Gastrocnemius medialis (tissue), 4 donors: Measurements from ENCODE around the gene RHBDD1. TPM values are rescaled to one million over a fixed set of nuclear protein-coding genes. Genes with fewer than 3 reads are reported as not detected.

Source experiments
- ATAC-seq, 2 donors: fragments of 150-250 bp; one replicate each; pipeline ENCODE4 v1.9.1; 2016
- DNase-seq, 2 donors: peaks; one replicate each; pipeline ENCODE4 v3.0.0-alpha.2; 2019
- H3K27ac ChIP-seq, 4 donors: fragments of 200-600 bp; sonication (generic); 1 replicate in 1 of 4; 2 replicates in 3 of 4; pipeline ENCODE4 v1.5.1; 2016 to 2018; ENCODE audit warnings: mild to moderate bottlenecking in 2 of 4, moderate library complexity in 1 of 4
- H3K27me3 ChIP-seq, 3 donors: fragments of 200-600 bp; sonication (generic) in 2 of 3; 1 replicate in 1 of 3; 2 replicates in 2 of 3; pipeline versions ENCODE4 v1.5.1 to v1.6.0; 2016 to 2019; ENCODE audit warnings: mild to moderate bottlenecking in 1 of 3, moderate library complexity in 1 of 3
- H3K36me3 ChIP-seq, 2 donors: fragments of 200-600 bp; sonication (generic) in 1 of 2; one replicate each; pipeline ENCODE4 v1.5.1; 2017 to 2018
- H3K4me1 ChIP-seq, 2 donors: fragments of 200-600 bp; sonication (generic) in 1 of 2; one replicate each; pipeline ENCODE4 v1.5.1; 2016 to 2017; ENCODE audit warnings: mild to moderate bottlenecking in 2 of 2
- H3K4me3 ChIP-seq, 4 donors: fragments of 200-600 bp; sonication (generic) in 3 of 4; 1 replicate in 1 of 4; 2 replicates in 3 of 4; pipeline ENCODE4 v1.5.1; 2016 to 2019; ENCODE audit warnings: mild to moderate bottlenecking in 2 of 4
- H3K9me3 ChIP-seq, 3 donors: fragments of 200-600 bp; sonication (generic) in 2 of 3; 1 replicate in 1 of 3; 2 replicates in 2 of 3; pipeline ENCODE4 v1.5.1; 2016 to 2019
- CTCF ChIP-seq, 5 experiments: fragments of 450-650 bp in 3 of 5; fragments of 200-600 bp in 2 of 5; sonication (generic) in 2 of 5; IDR thresholded peaks in 4 of 5; conservative IDR thresholded peaks in 1 of 5; 1 replicate in 4 of 5; 2 replicates in 1 of 5; pipeline ENCODE4 v1.5.1; 2016 to 2019; ENCODE audit warnings: antibody characterized with exemption in 5 of 5, mild to moderate bottlenecking in 3 of 5, moderate library complexity in 3 of 5
- POLR2A ChIP-seq, 2 donors: fragments of 450-650 bp; IDR thresholded peaks; one replicate each; pipeline ENCODE4 v1.6.1; 2017; ENCODE audit warnings: antibody characterized with exemption in 2 of 2, mild to moderate bottlenecking in 2 of 2, moderate library complexity in 2 of 2
- in situ Hi-C, 4 donors: fragments of 200-750 bp; cut with MboI; loops; one replicate each; pipeline versions ENCODE4 v1.15.0 to v1.8.0; 2017; ENCODE audit warnings: low sequenced_read_pairs in 4 of 4
- intact Hi-C: fragments of 100-400 bp; cut with DNase I; formaldehyde crosslinking; loops from one replicate; pipeline ENCODE4 v1.15.1; 2023; ENCODE audit warnings: low total_unique reads
- total RNA-seq, 4 donors: library from RNA; depleted of rRNA; stranded (reverse); fragments of >200 nt; gene quantifications; one replicate each; pipeline versions ENCODE4 v1.1.0 to v1.2.3, GENCODE V29; 2016

The RHBDD1 gene
- total RNA-seq: 10 to 100 TPM in 1 of 4 donors, 1 to 10 TPM in 3; 6.2 to 14.2 (median 8.7) TPM

DNA sequence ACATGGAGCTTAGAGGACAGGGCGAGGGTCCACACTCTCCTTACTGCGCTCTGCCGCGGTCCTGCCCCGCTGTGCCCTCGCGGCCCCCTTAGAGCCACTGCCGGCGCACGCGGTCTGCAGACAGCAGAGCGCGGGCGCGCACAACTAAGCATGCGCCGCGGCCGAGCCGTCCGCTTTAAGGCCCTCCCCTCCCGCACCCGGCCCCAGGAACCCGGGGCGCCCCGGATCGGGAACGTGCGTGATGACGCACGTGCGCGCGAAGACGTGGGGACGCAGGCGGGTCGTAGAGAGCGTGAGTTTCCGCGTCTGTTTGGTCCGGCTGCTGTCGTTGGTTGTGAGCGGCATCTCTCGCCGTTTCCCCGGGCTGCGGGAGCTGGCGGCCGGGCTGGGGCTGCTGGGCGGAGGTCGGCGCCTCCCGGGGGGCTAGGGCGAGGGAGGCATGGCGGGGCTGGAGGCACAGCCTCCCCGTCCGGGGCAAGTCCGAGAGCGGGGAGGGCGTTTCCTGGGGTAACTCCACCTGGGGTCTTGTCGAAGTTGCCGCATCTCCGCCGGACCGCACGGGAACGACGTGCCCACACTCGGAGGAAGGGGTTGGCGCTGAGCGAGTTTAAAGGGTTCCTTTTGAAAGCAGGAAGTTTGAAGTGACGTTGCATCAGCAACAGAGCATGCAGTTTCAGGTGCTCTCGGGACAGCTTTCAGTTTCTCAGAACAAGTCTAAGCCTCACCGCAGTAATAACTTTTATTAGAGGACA lies at the start of gene RHBDD1:
Gene RHBDD1, plus strand, starts transcription at position 259 of the 752 bp plus-strand sequence. CDS start 28,640 bp downstream, outside the sequence.
- intact Hi-C loops (loop anchor here (10.0 kb wide), 1 partner anchor 149 kb away; no protein-coding TSS in a partner anchor), in situ Hi-C loops (no loop called here)
- peak; percentile 89 to 92 for DNase-seq
- Histone ChIP-seq H3K4me3 (peak within 1 kb of the TSS; percentile 79 to 94 (median 90)), H3K4me1 (peaks cover 25 to 40% of the 10 kb centered on the region in 2 donors), H3K9me3 (no peaks in the 10 kb centered on the region), H3K27ac (peak within 1 kb of the TSS; percentile 96 to 99 (median 97)), H3K27me3 (no peaks in the 10 kb centered on the region), H3K36me3 (no peaks in the 10 kb centered on the region)
- TF ChIP-seq POLR2A (IDR thresholded peaks at IDR 0.05) (peak; percentile 86 to 91), CTCF (IDR thresholded peaks at IDR 0.05 in 4 of 5, conservative IDR thresholded peaks at IDR 0.05 in 1 of 5) (no peak)
- ATAC-seq: peak; percentile 96 to 97

DNA sequence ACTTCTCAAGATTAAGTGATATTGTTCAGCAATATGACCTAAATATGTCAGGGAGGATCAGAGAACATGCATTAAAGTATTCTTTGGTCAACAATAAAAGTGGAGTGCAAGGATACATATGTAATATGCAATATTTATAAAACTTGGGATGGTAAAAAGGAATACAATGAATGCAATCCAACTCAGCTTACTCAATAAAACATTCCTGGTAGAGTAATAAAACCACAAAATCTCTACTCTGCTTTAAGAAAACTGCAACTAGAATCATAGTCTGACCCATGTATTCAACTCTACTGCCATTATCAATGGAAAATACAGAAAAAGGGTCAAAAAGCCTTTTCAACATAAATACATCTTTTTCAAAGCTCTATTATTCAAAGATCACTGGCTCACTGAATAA lies 47.8 kb upstream of the RHBDD1 start:
- in situ Hi-C loops (loop anchor here in 1 of 4 donors (25.0 kb wide), 1 partner anchor 126 kb away; no protein-coding TSS in a partner anchor), intact Hi-C loops (no loop called here)
- no peak for ATAC-seq
- TF ChIP-seq POLR2A (IDR thresholded peaks at IDR 0.05) (no peak), CTCF (IDR thresholded peaks at IDR 0.05 in 4 of 5, conservative IDR thresholded peaks at IDR 0.05 in 1 of 5) (no peak)
- no peak for DNase-seq
- Histone ChIP-seq H3K27me3 (no peaks in the 10 kb centered on the region), H3K4me1 (peaks cover 44 to 48% of the 10 kb centered on the region in 2 donors), H3K4me3 (no peak overlapping the region), H3K9me3 (no peaks in the 10 kb centered on the region), H3K36me3 (no peaks in the 10 kb centered on the region), H3K27ac (peak overlapping the region in 3 of 4 donors; percentile 95 to 99 (median 98))

DNA sequence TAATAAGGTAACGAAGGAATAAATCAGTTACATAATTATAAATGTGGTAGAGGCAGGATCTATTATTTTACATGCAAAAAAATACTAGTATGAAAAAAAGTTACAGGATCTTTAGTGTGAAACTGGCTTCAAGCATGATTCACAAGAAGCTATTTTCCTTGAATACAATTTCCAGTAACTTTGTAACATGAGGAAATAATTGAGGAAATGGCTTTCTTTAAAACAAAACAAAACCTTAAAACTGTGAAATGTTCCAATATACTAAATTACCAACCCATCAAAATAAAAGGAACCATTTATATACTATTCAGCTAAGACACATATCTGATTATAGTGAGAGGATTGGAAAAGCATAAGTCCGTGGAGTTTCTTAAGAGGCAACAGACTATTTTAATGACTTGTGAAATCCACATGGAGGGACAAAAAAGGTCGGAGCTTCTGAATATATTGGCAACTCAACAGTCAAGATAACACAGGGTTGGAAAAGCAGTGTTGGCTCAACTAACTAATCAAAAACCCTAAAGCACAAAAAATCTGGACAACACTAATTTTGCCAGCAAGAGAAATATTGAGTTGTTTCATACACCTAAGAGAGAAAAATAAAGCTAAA lies 46.9 kb upstream of the RHBDD1 start:
- DNase-seq: no peak
- Histone ChIP-seq H3K27ac (peak overlapping the region; percentile 95 to 99 (median 98)), H3K4me1 (peaks cover 45 to 50% of the 10 kb centered on the region in 2 donors), H3K27me3 (no peaks in the 10 kb centered on the region), H3K9me3 (no peaks in the 10 kb centered on the region), H3K4me3 (peak overlapping the region in 1 of 4 donors; percentile 22), H3K36me3 (no peaks in the 10 kb centered on the region)
- ATAC-seq: no peak
- intact Hi-C loops (no loop called here), in situ Hi-C loops (loop anchor here in 1 of 4 donors (25.0 kb wide), 1 partner anchor 127 kb away; no protein-coding TSS in a partner anchor)
- TF ChIP-seq CTCF (IDR thresholded peaks at IDR 0.05 in 4 of 5, conservative IDR thresholded peaks at IDR 0.05 in 1 of 5) (no peak), POLR2A (IDR thresholded peaks at IDR 0.05) (no peak)

GRCh38 chr2:226790011-226790410 lies 45.8 kb upstream of the RHBDD1 start:
- TF ChIP-seq CTCF (IDR thresholded peaks at IDR 0.05 in 4 of 5, conservative IDR thresholded peaks at IDR 0.05 in 1 of 5): no peak
- TF ChIP-seq POLR2A (IDR thresholded peaks at IDR 0.05): no peak
- Histone ChIP-seq H3K36me3 (no peaks in the 10 kb centered on the region), H3K4me1 (peaks cover 49 to 59% of the 10 kb centered on the region in 2 donors), H3K27ac (peak overlapping the region; percentile 95 to 99 (median 98)), H3K4me3 (no peak overlapping the region), H3K9me3 (no peaks in the 10 kb centered on the region), H3K27me3 (no peaks in the 10 kb centered on the region)
- intact Hi-C loops: loop anchor here (2.0 to 10.0 kb wide), 4 partner anchors 13 to 645 kb away; no protein-coding TSS in a partner anchor
- ATAC-seq (no peak), DNase-seq (no peak)
- in situ Hi-C loops: loop anchor here in 2 of 4 donors (5.0 to 25.0 kb wide), 3 partner anchors 45 to 128 kb away; no protein-coding TSS in a partner anchor
